ENCODE data around the gene TOR1B.
"Not testable (repeated sequence)": the region's sequence is repeated elsewhere in the genome, so short reads cannot be mapped to it uniquely, and the experiment has no call there.

- TF ChIP-seq JUND (IDR thresholded peaks at IDR 0.05); ZBTB33 (IDR thresholded peaks at IDR 0.05); RAD21 (IDR thresholded peaks at IDR 0.05); RXRA (IDR thresholded peaks at IDR 0.05); TAF1 (conservative IDR thresholded peaks at IDR 0.05); FOXA1 (IDR thresholded peaks at IDR 0.05); YY1 (IDR thresholded peaks at IDR 0.05); HNF4A (conservative IDR thresholded peaks at IDR 0.05); SP1 (IDR thresholded peaks at IDR 0.05); MAX (IDR thresholded peaks at IDR 0.05): not testable (repeated sequence)
- TF ChIP-seq, protein P1, sequence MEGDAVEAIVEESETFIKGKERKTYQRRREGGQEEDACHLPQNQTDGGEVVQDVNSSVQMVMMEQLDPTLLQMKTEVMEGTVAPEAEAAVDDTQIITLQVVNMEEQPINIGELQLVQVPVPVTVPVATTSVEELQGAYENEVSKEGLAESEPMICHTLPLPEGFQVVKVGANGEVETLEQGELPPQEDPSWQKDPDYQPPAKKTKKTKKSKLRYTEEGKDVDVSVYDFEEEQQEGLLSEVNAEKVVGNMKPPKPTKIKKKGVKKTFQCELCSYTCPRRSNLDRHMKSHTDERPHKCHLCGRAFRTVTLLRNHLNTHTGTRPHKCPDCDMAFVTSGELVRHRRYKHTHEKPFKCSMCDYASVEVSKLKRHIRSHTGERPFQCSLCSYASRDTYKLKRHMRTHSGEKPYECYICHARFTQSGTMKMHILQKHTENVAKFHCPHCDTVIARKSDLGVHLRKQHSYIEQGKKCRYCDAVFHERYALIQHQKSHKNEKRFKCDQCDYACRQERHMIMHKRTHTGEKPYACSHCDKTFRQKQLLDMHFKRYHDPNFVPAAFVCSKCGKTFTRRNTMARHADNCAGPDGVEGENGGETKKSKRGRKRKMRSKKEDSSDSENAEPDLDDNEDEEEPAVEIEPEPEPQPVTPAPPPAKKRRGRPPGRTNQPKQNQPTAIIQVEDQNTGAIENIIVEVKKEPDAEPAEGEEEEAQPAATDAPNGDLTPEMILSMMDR (IDR thresholded peaks at IDR 0.05; ENCODE audit: low read depth, low read length, missing input control): not testable (repeated sequence)
- TF ChIP-seq, protein P2, sequence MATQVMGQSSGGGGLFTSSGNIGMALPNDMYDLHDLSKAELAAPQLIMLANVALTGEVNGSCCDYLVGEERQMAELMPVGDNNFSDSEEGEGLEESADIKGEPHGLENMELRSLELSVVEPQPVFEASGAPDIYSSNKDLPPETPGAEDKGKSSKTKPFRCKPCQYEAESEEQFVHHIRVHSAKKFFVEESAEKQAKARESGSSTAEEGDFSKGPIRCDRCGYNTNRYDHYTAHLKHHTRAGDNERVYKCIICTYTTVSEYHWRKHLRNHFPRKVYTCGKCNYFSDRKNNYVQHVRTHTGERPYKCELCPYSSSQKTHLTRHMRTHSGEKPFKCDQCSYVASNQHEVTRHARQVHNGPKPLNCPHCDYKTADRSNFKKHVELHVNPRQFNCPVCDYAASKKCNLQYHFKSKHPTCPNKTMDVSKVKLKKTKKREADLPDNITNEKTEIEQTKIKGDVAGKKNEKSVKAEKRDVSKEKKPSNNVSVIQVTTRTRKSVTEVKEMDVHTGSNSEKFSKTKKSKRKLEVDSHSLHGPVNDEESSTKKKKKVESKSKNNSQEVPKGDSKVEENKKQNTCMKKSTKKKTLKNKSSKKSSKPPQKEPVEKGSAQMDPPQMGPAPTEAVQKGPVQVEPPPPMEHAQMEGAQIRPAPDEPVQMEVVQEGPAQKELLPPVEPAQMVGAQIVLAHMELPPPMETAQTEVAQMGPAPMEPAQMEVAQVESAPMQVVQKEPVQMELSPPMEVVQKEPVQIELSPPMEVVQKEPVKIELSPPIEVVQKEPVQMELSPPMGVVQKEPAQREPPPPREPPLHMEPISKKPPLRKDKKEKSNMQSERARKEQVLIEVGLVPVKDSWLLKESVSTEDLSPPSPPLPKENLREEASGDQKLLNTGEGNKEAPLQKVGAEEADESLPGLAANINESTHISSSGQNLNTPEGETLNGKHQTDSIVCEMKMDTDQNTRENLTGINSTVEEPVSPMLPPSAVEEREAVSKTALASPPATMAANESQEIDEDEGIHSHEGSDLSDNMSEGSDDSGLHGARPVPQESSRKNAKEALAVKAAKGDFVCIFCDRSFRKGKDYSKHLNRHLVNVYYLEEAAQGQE (IDR thresholded peaks at IDR 0.05): not testable (repeated sequence)
These were observed 18.0 kb upstream of the TOR1B start for GRCh38 chr9:129784970-129785369.

Measured in liver (tissue), 3 donors.